Stimulated activated CD4-positive, alpha-beta T cell treated with anti-CD3 and anti-CD28 coated beads, Interleukin-12 subunit alpha, Interleukin-12 subunit beta, amount 100 ng/mL, for 24 hours (primary cell): ENCODE measurements around the gene SAMD14.

Source experiments
- DNase-seq, 2 experiments: peaks; one replicate each; pipeline ENCODE4 v3.0.0-alpha.2; 2020; ENCODE audit warnings: low read depth in 2 of 2

Gene SAMD14

GRCh38 chr17:50148226-50149090 lies 18.5 kb upstream of the SAMD14 start:
- DNase-seq, result peak; percentile 55 to 78

DNA sequence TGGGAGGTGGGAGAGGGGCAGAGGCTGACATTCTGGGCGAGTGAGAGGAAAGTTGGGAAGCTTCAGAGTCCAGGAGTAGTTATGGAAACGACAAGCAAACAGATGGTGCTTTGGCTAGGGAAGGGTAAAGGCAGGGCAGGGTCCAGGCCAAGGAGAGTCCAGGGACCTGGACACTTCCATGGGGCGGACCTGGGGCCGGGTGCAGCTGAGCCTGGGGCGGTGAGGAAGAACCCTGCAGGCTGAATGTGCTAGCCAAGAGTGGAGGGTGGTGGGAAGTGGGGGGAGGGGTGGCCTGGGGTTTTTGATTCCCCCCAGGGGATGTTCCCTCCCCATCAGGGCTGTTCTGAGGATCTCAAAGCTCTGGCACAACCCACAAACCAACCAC lies 17.9 kb upstream of the SAMD14 start:
- no peak for DNase-seq

DNA sequence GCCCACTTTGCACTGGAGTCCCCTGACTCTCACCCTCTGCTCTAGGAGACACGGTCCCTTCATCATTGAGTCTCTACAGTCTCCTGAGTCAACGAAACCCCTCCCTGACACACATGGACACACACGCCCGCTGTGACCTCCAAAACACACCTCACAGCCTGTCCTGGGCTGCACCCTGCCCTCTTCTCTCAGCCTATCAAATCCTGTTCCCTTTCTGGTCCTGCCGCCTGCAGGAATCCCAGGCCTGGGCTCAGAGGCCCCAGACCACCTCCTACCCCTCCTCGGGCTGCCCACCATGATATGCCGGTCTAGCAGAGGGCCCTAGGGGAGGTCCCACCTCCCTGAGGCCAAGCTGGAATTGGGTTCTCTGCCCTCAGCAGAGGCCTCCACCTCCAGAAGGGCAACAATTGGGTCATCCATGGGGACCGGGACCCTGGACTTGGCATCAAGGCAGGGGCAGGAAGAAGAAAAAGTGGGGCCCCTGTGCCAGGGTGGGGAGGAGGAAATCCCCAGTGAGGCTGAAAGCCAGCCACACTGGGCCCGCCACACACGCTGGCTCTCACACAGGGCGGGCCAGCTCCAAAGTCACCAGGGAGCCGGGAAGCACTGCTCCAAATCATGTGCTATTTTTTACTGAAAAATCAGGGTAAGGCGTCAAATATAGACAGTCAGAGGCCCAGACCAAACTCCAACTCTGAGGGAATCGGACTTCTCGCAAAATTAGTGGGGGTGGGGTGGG lies 17.1 kb upstream of the SAMD14 start:
- DNase-seq, result no peak

DNA sequence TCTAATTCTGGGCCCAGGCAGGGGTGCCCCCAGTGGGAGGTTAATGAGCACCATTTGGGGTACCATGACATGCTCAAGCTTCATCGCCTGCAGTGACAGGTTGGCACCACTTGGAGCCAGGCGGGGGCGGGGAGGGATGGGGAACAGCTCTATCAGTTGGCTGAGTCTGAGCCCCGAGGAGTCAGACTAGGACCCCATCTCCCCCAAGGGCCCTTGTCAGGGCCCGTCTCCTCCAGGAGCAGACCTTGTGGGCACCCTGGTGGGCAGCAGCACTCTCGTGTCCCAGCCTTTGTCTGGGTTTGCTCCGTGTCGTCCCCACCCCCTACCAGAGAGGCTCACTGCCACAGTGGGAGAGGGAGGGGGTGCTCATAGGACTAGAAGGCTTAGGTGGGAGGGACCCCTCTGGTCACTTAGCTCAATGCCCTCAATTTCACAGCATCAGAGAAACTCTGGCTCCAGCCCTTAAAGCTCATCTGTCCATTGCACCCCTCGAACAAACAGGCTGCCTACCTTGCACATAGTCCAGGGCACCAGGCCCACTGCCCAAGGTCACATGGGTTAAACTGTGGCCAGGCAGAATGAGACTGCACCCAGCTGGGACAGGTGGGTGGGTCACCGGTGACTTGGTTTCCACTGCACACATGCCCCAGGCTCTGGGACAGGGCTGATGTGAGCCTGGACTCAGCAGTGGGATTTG lies 16.4 kb upstream of the SAMD14 start:
- no peak for DNase-seq

- DNase-seq, result no peak
Measured at GRCh38 chr17:50145532-50146229, 15.7 kb upstream of the SAMD14 start.

- DNase-seq, result no peak
Measured at GRCh38 chr17:50144845-50145531, 15.0 kb upstream of the SAMD14 start.

DNA sequence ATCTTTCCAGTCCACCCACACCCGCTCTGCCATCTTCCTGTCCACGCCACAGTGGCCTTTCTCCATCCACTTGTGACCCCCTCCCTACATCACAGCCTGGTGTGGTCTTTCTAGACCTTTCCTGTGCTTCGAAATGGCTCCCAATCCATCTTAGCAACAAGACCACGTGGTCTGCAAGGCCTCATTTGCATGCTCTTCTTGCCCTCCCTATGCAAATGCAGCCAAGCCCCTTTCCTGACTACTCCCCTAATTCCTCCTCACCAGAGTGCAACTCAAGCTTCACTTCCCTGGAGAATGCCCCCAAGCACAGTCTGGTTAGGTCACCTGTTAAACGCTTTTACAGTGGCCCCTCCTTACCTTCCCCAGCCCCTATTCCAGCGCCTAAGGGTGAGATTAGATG lies 14.4 kb upstream of the SAMD14 start:
- no peak for DNase-seq

DNA sequence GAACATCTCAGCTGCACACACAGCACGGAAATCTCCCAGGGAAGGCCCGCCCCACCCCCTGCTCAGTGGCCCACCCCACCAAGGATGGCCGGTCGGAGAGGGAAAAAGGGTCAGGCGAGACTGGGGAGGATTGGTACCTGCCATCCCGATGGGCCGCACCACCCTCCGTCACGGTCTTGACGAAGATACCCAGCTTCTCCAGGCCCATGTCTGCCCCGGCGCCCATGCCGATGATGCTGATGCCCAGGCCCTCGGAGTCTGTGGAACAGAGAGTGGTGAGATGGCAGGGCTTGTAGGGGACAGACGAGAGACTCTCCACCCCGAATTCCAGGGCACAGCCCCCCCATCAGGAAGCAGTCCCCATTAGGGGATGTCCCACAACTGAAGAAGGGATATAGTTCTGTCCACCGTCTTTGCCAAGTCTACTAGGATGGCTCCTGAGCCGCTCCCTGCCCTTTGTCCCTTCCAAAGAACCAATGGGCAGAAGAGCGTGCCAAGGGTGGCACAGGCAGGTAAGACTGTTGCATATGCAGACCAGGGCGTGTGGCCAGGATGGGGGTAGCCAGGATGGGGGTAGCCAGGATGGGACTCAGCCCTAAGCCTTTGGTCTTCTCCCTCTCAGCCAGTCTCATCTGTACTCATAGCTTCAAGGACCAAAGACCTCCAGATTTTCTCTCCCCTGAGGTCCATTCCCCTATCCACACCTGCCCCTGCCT lies 13.7 kb upstream of the SAMD14 start:
- no peak for DNase-seq

- DNase-seq, result no peak
Measured at GRCh38 chr17:50141745-50142110, 11.8 kb upstream of the SAMD14 start.

- DNase-seq, result no peak
Measured at GRCh38 chr17:50141026-50141744, 11.2 kb upstream of the SAMD14 start.

DNA sequence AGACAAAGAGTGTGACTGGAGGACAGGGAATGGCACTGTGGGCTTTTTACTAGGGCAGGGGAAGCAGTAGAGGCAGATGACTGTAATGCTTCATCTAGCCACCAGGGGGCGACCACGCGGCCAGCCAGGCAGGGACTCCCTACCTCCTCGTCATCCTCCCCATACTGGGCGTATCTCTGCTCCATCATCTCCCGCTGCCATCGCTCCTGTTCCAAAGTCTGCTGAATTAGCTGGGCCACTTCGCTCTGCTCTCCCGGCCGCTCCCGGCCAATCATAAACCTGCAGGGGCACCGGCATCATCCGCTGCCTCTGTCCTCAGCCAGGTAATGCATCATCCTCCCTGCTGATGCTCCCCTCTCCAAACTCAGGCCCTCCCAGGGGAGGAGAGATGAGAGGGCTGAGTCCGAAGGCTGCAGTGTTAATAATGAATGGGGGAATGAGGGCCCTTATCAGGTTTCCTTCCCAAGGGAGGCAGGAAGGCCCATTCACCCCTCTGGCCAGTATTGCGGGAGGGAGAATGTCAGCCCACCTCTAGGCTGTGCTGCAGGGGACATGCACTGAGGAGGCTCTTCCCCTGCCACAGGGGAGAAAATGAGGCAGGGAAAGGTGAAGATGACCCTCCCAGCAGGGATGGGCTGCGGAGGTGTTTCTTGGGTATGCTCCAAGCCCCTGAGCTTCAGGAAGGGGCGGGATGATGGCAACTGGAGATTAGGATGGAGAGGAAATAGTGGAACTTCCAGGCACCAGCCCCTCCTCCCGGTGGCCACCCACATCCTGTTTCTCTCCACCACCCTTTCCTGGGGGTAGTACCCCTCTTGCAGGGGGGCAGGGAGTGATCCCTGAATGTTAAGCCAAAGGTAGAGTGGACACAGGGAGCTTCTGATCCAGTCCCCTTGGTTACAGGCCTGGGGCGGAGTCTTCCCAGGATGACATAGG lies 10.3 kb upstream of the SAMD14 start:
- peak; percentile 63 to 78 for DNase-seq

- DNase-seq, result no peak
Measured at GRCh38 chr17:50139185-50139783, 9.3 kb upstream of the SAMD14 start.

DNA sequence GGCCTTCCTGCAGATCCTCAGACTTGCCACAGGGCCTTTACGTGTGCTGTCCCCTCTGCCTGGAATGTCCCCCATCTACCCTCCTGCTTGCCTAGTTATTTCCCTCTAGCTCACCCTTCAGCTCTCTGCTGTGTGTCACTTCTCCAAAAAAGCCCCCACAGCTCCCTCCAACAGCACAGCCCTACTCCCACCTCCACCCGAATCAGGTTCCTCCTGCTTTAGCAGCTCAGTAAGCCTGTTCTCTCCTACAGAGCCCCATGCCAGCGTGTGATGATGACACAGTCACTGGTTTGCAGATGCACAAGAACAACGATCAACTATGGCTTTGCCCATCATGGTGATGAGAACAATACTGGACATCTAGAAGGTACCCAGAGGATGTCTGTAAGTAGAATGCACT lies 7.1 kb upstream of the SAMD14 start:
- DNase-seq, result no peak

- DNase-seq, result no peak
Measured at GRCh38 chr17:50136096-50136687, 6.2 kb upstream of the SAMD14 start.

- DNase-seq, result no peak
Measured at GRCh38 chr17:50135316-50136095, 5.5 kb upstream of the SAMD14 start.

DNA sequence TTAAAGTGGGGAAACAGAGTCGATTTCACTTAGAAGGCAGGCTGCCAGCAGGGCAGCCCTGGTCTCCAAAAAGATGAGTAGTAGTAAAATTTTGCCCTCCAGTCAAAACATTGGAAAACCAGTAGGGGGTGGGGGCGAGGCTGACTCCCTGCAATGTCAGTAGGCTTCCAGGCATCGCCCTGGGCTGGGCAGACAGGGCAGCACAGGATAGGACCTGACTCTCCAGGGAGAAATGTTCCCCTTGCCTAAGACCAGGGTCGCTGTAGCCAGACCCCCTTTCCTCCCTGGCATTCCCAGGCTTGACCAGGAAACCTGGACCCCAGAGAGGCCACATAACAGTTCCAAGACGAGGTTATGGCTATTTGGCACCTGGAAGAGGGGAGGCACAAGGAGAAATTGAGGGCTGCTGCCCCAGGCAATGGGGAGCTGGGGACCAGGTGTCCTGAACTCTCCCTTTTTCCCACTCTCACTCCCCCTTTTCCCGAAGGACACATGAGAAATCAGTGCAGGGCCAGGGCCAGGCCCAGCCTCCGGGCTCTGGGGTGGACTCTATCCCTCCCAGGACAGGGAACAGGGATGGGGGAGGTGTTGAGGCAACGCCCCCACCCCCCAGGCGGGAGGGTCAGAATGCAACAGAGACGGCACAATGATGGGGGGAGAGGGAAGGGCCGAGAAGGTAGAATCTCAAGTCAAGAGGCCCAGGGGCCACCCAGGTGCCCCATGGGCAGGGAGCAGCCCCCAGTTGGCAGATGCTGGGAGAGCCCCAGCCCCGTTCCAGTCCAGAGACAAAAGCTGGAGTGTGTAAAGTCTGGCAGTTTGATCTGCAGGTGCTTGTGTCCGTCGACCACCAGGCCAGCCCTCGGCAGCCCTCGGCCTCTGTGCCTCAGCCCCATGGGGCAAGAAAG lies 4.5 kb upstream of the SAMD14 start:
- DNase-seq, result no peak
